HAP-1 (cell line): ENCODE results near the gene PTCHD1.

Experiments
- DNase-seq, 2 experiments: peaks; one replicate each; pipeline ENCODE4 v3.0.0-alpha.2; 2016 to 2020; ENCODE audit warnings: low spot score in 2 of 2
- H3K27me3 ChIP-seq: fragments of 250-450 bp; sonication (Bioruptor Pico); 2 replicates; pipeline ENCODE4 v1.5.1; 2020; ENCODE audit warnings: low read depth, mild to moderate bottlenecking, moderate library complexity
- H3K36me3 ChIP-seq: fragments of 250-450 bp; sonication (Bioruptor Pico); replicated peaks from 2 replicates; pipeline ENCODE4 v1.5.1; 2020; ENCODE audit warnings: mild to moderate bottlenecking
- H3K4me1 ChIP-seq: fragments of 250-450 bp; sonication (Bioruptor Pico); 2 replicates; pipeline ENCODE4 v1.5.1; 2020; ENCODE audit warnings: mild to moderate bottlenecking
- H3K4me3 ChIP-seq: fragments of 250-450 bp; sonication (Bioruptor Pico); 2 replicates; pipeline ENCODE4 v1.5.1; 2020; ENCODE audit warnings: mild to moderate bottlenecking, moderate library complexity
- H3K9me3 ChIP-seq: fragments of 250-450 bp; sonication (Bioruptor Pico); 2 replicates; pipeline ENCODE4 v1.5.1; 2020; ENCODE audit warnings: mild to moderate bottlenecking, moderate library complexity
- in situ Hi-C: fragments of 300-500 bp; cut with MboI; formaldehyde crosslinking; loops from 3 replicates; pipeline ENCODE4 v1.14.3; 2020; ENCODE audit warnings: low sequenced_read_pairs, inconsistent platforms, mixed read lengths

The PTCHD1 gene

DNA sequence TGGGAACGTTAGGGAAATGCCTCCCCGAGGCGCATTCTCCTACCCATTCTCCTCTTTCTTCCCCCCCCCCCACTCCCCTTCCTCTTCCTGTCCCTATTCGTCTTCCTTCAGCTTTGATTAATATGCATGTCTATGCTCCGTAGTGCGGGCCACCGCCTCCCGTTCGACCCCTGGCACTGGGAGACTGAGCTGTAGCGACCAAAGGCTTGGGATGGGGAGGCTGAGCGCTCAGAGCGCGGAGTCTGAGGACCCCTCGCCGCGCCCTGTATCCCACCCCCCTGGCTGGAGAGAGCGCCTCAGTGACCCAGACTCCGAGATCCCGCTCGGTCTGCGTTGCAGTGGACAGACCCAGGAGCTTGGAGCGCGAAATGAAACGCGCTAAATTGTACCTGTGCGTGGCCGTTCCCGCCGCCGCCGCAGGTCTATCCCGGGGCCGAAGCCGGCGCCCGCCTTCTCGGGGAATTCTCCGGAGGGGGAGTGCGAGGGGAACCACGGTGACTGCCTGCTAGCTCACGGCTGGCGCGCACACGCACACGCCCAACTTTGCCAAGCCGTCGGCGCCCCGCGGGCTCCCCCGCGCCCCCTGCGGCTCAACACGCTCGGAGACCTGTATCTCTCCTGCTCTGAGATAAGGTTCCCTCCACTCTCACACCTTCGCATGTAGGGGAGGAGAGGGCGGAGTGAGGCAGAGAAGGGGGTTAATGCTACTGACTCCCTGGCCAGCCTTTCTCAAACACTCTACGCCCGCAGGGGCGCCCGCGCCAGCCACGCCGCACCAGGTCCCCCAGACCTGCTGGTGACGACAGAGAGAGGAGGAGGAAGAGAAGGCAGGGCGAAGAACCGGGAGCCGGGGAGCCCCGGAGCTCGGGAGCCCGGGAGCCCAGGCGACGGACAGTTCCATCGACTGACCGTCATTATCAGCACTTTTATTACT, 1.5 kb upstream of the PTCHD1 start:
- no peak for DNase-seq
- Histone ChIP-seq H3K9me3 (no peaks in the 10 kb centered on the region), H3K4me1 (no peaks in the 10 kb centered on the region), H3K27me3 (peaks cover 67% of the 10 kb centered on the region), H3K4me3 (no peak overlapping the region), H3K36me3 (no peaks in the 10 kb centered on the region)
- in situ Hi-C loops, result loop anchor here (25.0 kb wide), 1 partner anchor 1196 kb away; no protein-coding TSS in a partner anchor

DNA sequence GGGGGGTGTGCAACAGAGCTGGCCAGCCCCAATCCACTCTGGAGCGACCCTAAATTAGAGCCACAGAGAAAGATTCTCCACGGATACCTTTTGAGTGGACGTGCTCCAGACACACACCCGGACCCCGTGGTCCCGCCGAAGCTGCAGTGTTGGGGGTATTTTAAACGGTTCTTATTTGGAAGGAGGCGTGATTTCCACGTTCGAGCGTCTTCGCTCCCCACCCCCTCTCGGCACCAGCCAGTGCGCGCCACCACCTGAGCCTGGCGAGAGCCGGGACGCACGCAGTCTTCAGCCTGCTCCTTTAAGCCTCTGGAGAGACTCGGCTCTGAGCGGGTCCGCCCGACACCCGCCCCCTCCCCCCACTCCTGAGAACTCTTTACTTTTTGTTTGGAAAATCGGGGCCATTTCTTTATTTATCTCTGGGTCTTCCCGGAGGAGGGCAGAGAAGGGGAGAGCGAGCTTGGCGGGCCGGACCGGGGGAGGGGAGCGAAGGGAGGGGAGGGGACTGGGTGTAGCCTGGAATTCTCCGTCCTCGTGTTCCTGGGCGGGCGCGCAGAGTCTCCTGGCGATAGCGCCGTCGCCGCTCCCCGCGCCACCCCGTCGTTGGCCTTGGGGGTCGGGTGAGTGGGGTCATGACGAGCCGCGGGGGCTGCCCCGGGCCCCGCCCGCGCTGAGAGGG, 668 bp upstream of the PTCHD1 start:
- Histone ChIP-seq H3K4me3 (no peak overlapping the region), H3K36me3 (no peaks in the 10 kb centered on the region), H3K27me3 (peaks cover 67% of the 10 kb centered on the region), H3K9me3 (no peaks in the 10 kb centered on the region), H3K4me1 (no peaks in the 10 kb centered on the region)
- in situ Hi-C loops, result loop anchor here (25.0 kb wide), 1 partner anchor 1197 kb away; no protein-coding TSS in a partner anchor
- peak in 1 of 2 experiments; percentile 33 for DNase-seq

DNA sequence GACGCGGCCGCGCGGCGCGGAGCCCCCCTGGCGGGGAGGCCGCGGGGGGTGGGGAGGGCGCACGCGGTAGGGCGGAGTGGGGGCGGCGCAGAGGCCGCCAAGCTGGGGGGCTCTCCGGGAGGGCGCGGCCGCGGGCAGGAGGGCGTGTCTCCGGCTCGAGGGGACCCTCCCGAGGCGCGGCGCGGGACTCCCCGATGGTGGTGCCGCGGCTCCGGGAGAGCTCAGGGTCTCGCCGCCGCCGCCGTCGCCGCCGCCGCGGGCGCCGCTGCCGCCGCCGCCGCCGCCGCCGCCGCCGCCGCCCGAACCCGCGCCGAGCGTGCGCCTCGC, 165 bp upstream of the PTCHD1 start:
- peaks cover 65% of the 10 kb centered on the region for H3K27me3 ChIP-seq
- DNase-seq, result no peak
- H3K36me3 ChIP-seq, result no peaks in the 10 kb centered on the region
- H3K4me1 ChIP-seq, result no peaks in the 10 kb centered on the region
- no peaks in the 10 kb centered on the region for H3K9me3 ChIP-seq
- no peak overlapping the region for H3K4me3 ChIP-seq
- in situ Hi-C loops, result loop anchor here (25.0 kb wide), 1 partner anchor 1197 kb away; no protein-coding TSS in a partner anchor

DNA sequence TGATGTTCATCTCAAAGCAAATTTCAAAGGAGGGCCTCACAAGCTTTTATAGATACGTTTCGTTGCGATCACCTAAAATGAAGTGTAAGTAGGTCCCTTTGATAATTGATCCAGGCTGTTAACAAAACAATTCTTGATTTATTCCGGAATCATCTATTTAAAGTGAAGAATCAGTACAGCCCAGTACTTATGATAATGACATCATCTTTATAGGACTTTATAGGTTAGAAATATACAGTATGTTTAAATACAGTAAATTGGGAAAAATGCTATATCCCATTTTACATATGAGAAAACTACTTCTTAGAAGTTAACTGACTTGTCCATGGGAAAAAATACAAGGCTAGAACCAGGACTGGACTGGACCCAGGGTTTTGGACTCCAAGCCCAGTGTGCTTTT, 3.7 kb downstream of the PTCHD1 start:
- H3K4me1 ChIP-seq, result no peaks in the 10 kb centered on the region
- no peak overlapping the region for H3K4me3 ChIP-seq
- H3K36me3 ChIP-seq, result no peaks in the 10 kb centered on the region
- H3K9me3 ChIP-seq, result no peaks in the 10 kb centered on the region
- DNase-seq, result no peak
- H3K27me3 ChIP-seq, result peaks cover 39% of the 10 kb centered on the region
- in situ Hi-C loops, result loop anchor here (25.0 kb wide), 1 partner anchor 1201 kb away; no protein-coding TSS in a partner anchor

DNA sequence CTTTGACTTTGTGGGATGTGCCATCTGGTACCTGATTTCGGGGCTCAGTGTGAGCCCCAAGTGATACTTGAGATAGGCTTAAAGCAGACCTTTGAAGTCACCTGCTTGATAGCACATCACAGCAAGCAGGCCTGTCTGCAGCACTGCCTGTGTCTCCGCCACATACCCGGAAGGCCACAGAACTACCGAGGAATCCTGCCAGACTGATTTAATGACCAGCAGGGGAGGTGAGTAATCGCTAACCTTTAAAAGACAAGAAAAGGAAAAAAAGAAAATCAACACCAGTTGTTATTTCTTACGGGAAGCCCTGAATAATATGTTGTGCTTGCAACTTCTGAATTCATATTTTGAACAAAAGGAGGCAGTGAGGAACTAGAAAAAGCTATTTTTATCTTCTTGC, 6.8 kb downstream of the PTCHD1 start:
- no peaks in the 10 kb centered on the region for H3K9me3 ChIP-seq
- H3K4me3 ChIP-seq, result no peak overlapping the region
- H3K36me3 ChIP-seq, result no peaks in the 10 kb centered on the region
- no peak for DNase-seq
- no peaks in the 10 kb centered on the region for H3K4me1 ChIP-seq
- in situ Hi-C loops, result loop anchor here (25.0 kb wide), 1 partner anchor 1204 kb away; no protein-coding TSS in a partner anchor
- peaks cover 11% of the 10 kb centered on the region for H3K27me3 ChIP-seq

DNA sequence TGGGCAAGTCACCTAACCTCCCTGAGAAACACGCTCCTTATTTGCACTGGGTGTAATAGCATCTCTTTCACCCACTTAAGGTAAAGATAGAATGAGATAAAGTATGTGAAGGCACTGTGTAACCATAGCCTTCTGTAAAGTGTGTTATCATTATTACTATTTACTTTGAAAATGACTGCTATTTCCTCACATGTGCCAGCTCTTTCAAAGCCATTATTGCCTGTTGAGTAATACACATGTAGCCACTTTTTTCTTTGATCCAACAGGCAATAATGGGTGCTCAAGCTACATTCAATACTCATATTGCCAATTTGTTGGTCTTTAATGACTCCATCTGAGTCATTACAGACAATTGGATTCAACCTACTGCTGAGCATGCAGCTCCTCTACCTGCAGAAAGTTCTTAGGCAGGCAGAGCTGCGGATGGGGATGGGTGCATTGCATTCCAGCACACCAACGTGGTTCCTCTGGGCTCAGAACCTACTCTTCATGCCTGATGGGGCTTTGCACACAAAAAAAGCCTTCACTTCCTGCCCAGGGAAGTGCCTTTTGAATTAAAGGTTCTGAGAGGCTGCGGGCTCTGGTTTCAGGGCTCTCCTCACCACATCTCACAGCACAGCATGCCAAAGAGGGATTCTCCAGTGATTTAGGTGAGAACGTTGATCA, 9.7 kb downstream of the PTCHD1 start:
- no peak overlapping the region for H3K4me3 ChIP-seq
- no peaks in the 10 kb centered on the region for H3K9me3 ChIP-seq
- in situ Hi-C loops, result loop anchor here (25.0 kb wide), 1 partner anchor 1207 kb away; no protein-coding TSS in a partner anchor
- H3K36me3 ChIP-seq, result no peaks in the 10 kb centered on the region
- H3K4me1 ChIP-seq, result no peaks in the 10 kb centered on the region
- DNase-seq, result no peak
- peaks cover 10% of the 10 kb centered on the region for H3K27me3 ChIP-seq

DNA sequence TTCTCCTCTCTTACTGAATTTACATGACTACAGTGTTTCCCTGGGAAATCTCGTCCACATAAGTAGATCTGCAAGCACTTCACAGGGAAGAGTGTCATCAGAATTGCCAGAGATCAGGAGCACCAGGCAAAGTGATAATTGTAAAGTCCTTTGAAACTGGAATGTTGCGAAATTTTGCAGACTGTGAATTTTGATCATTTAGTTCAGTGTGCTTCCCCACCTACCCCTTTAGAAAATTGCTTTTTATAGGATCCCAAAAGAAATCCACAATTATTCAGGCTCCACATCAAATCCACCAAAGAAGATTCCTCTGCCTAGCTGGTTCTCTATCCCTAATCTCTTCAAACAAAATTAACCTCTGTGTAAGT, 10.2 kb downstream of the PTCHD1 start:
- H3K4me1 ChIP-seq, result no peaks in the 10 kb centered on the region
- no peak overlapping the region for H3K4me3 ChIP-seq
- H3K9me3 ChIP-seq, result no peaks in the 10 kb centered on the region
- in situ Hi-C loops, result loop anchor here (25.0 kb wide), 1 partner anchor 1208 kb away; no protein-coding TSS in a partner anchor
- no peaks in the 10 kb centered on the region for H3K36me3 ChIP-seq
- no peak for DNase-seq
- peaks cover 6% of the 10 kb centered on the region for H3K27me3 ChIP-seq

DNA sequence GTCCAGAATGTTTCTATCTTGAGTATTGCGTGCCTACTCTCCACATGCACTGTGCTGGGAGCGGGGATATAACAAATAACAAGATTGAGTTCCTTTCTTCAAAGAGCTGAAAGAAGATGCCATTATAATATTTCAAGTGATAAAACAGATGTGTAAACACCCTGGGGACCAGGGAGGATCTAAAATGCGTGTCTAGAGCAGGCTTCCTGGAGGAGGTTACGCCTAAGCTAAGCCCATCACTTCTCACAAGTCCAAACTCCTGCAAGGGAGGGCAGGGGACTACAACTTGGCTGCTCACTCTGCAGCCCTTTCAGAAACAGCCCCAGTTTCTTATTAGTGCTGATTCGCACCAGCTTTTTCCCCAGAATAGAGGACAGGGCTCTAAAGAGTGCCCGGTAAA, 21.5 kb downstream of the PTCHD1 start:
- in situ Hi-C loops, result no loop called here

DNA sequence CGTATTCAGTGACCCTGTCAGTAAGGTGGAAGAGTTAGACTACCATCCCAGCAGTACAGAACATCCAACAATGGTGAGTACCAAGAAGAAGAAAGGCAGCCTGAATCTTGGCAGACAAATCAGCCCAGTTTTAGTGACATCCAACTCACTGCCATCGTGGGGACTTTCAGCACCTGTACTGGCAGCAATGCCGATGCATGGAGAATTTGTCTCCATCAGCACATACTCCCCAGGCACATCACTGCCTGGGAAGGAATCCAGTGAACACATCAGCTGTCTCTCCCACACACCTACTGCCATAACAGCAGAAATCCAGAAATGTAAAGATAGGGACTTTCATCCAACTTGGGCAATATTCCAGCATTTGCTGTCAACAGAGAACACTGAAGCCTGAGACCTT, 29.8 kb downstream of the PTCHD1 start:
- in situ Hi-C loops, result no loop called here
- H3K36me3 ChIP-seq, result no peaks in the 10 kb centered on the region
- H3K4me3 ChIP-seq, result no peak overlapping the region
- H3K9me3 ChIP-seq, result no peaks in the 10 kb centered on the region
- no peaks in the 10 kb centered on the region for H3K4me1 ChIP-seq
- no peak for DNase-seq
- peaks cover 6% of the 10 kb centered on the region; the same call in 1 of the 2 replicates for H3K27me3 ChIP-seq

More for the DNA sequence above, 21.5 kb downstream of the PTCHD1 start:
- Histone ChIP-seq H3K27me3 (no peaks in the 10 kb centered on the region; the same call in 1 of the 2 replicates), H3K4me3 (no peak overlapping the region), H3K9me3 (no peaks in the 10 kb centered on the region), H3K36me3 (no peaks in the 10 kb centered on the region), H3K4me1 (no peaks in the 10 kb centered on the region)
- DNase-seq, result no peak

DNA sequence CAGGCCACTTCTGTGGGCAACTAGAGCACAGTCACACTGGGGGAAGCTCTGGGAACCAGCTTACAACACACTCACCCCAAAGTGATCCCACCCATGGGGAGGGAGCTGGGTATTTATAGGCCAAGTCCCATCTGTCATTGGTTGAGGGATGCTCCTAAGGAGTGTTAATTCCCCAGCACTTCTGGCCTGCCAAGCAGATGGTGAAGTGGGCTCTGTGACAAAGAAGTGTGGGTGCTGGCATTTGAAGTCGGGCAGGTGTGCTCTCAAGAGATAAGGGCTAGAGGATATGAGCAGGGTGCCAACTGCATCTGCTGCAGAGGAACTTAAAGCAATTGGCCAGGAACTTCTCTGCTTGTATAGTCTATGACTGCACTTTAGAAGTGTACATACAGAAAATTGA, 30.9 kb downstream of the PTCHD1 start:
- H3K4me3 ChIP-seq, result no peak overlapping the region
- in situ Hi-C loops, result no loop called here
- H3K27me3 ChIP-seq, result peaks cover 6% of the 10 kb centered on the region; the same call in 1 of the 2 replicates
- no peak for DNase-seq
- no peaks in the 10 kb centered on the region for H3K36me3 ChIP-seq
- H3K9me3 ChIP-seq, result no peaks in the 10 kb centered on the region
- H3K4me1 ChIP-seq, result no peaks in the 10 kb centered on the region

DNA sequence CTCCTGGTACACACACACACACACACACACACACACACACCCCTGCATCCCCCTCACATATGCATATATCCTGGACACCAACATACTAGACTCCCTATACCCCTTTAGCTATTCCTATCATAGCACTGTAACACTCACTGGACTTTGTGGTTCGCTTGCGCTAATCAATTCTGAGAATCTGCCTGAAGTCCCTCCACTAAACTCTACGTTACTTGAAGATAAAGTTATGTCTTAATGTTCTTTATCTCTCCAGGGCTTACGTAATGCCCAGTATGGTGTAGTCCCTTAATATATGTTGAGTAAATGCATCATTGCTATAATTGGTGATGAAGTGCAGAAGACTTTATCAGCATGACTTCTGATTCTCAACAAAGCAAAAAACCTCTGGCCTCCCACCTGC, 32.3 kb downstream of the PTCHD1 start:
- in situ Hi-C loops, result no loop called here
- Histone ChIP-seq H3K36me3 (no peaks in the 10 kb centered on the region), H3K9me3 (no peaks in the 10 kb centered on the region), H3K4me1 (no peaks in the 10 kb centered on the region), H3K4me3 (no peak overlapping the region), H3K27me3 (peaks cover 6% of the 10 kb centered on the region; the same call in 1 of the 2 replicates)
- no peak for DNase-seq

DNA sequence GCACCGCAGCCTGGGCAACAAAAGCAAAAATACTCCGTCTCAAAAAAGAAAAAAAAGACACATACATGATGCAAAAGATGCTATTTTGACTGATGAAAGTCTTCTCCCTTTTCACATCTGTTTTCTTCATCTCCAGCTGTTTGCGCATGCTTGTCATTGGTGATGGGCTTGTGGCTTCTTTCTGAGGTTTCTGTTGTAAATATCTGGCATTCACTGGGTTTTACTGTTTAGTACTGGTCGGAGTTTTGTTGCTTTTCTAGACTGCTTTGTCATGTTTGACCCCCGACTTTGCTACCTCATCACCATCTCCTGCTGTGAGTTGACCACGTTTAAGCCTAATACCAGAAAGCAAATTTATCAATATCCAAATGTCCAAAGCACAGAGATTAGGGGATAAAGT, 34.4 kb downstream of the PTCHD1 start:
- no peak for DNase-seq
- Histone ChIP-seq H3K4me1 (no peaks in the 10 kb centered on the region), H3K9me3 (no peaks in the 10 kb centered on the region), H3K36me3 (no peaks in the 10 kb centered on the region), H3K4me3 (no peak overlapping the region), H3K27me3 (peaks cover 9% of the 10 kb centered on the region)
- in situ Hi-C loops, result no loop called here

DNA sequence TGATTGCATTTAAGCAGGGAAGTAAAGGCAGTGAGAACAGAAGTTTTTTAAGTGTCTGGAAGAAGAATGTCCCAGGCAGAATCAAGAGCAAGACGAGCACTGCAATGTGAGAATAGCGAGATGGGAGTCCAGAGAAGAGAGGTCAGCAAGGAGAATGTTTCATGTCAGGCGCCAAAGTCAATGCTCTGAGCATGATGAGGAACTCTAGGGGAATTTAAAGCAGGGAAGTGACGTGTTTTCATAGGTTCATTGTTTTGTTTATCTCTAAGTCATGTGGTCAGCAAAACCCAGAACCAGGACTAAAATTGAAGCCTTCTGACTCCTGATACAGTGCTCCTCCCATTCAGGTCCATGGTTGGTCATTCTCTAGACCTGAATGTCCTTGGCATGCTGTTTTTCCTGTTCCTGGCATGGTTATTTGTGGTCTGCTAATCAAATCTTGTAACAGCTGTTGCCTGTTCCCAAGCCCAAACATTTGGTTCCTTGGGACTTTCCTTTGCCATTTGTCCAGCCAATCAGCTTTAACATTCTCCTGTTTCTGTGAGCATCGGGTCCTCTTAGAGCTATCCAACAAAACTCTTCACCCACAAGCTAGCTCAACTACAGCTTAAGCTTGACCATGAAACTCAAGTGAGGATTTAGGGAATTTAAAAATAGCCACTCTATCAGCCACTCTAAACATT, 37.7 kb downstream of the PTCHD1 start:
- Histone ChIP-seq H3K4me1 (no peaks in the 10 kb centered on the region), H3K4me3 (no peak overlapping the region), H3K36me3 (no peaks in the 10 kb centered on the region), H3K27me3 (peaks cover 12% of the 10 kb centered on the region), H3K9me3 (no peaks in the 10 kb centered on the region)
- in situ Hi-C loops, result no loop called here
- no peak for DNase-seq
